GM23338 (cell line): ENCODE results near the gene LRTM2. TPM values are rescaled to one million over a fixed set of nuclear protein-coding genes. Genes with fewer than 3 reads are reported as not detected.

Source experiments
- ATAC-seq: fragments of 200-7000 bp; cut with Tn5 transposase; 3 replicates; pipeline ENCODE4 v1.9.1; 2020
- DNase-seq: peaks from one replicate; pipeline ENCODE4 v3.0.0-alpha.2; 2015; ENCODE audit warnings: low spot score
- H2AFZ ChIP-seq: fragments of 200-600 bp; sonication (generic); 2 replicates; pipeline ENCODE4 v1.8.0; 2016; ENCODE audit warnings: antibody characterized with exemption, mild to moderate bottlenecking, moderate library complexity
- H3F3A ChIP-seq: fragments of 200-600 bp; sonication (generic); replicated peaks from 2 replicates; pipeline ENCODE4 v1.8.0; 2017; ENCODE audit warnings: antibody characterized with exemption, mixed run types, low read depth
- H3K27ac ChIP-seq: fragments of 200-600 bp; sonication (generic); 2 replicates; pipeline ENCODE4 v1.6.1; 2016; ENCODE audit warnings: low read depth
- H3K27me3 ChIP-seq: fragments of 200-600 bp; sonication (generic); 2 replicates; pipeline ENCODE4 v1.8.0; 2016; ENCODE audit warnings: mild to moderate bottlenecking, mixed run types, moderate library complexity; ENCODE audit not compliant: insufficient read depth
- H3K36me3 ChIP-seq: fragments of 200-600 bp; sonication (generic); 2 replicates; pipeline ENCODE4 v1.8.0; 2016; ENCODE audit warnings: mild to moderate bottlenecking; ENCODE audit not compliant: insufficient read depth
- H3K4me1 ChIP-seq: fragments of 200-600 bp; sonication (generic); 2 replicates; pipeline ENCODE4 v1.8.0; 2016; ENCODE audit warnings: mild to moderate bottlenecking, moderate library complexity; ENCODE audit not compliant: insufficient read depth
- H3K4me2 ChIP-seq: fragments of 200-600 bp; sonication (generic); 2 replicates; pipeline ENCODE4 v1.7.1; 2017; ENCODE audit warnings: mixed run types
- H3K4me3 ChIP-seq: fragments of 200-600 bp; sonication (generic); 2 replicates; pipeline ENCODE4 v1.6.1; 2016; ENCODE audit warnings: mixed run types
- H3K79me2 ChIP-seq: fragments of 200-600 bp; sonication (generic); replicated peaks from 2 replicates; pipeline ENCODE4 v1.8.0; 2017; ENCODE audit warnings: mild to moderate bottlenecking; ENCODE audit not compliant: insufficient read depth
- H3K9me2 ChIP-seq: fragments of 200-600 bp; sonication (generic); 2 replicates; pipeline ENCODE4 v1.8.0; 2017; ENCODE audit not compliant: insufficient read depth
- H4K20me1 ChIP-seq: fragments of 200-600 bp; sonication (generic); replicated peaks from 2 replicates; pipeline ENCODE4 v1.8.0; 2017; ENCODE audit warnings: mild to moderate bottlenecking; ENCODE audit not compliant: insufficient read depth
- H3K27ac Mint-ChIP-seq: 2 replicates; pipeline ENCODE4 v1.8.0; 2020; ENCODE audit warnings: inconsistent platforms, mild to moderate bottlenecking, moderate library complexity, mixed read lengths
- H3K27me3 Mint-ChIP-seq: 3 replicates; pipeline ENCODE4 v1.8.0; 2022; ENCODE audit warnings: low read depth, mild to moderate bottlenecking, moderate library complexity, mixed read lengths, inconsistent platforms; ENCODE audit not compliant: insufficient read depth, poor library complexity
- H3K36me3 Mint-ChIP-seq: 3 replicates; pipeline ENCODE4 v1.8.0; 2021; ENCODE audit warnings: low read depth, mild to moderate bottlenecking, inconsistent platforms, moderate library complexity, mixed read lengths
- H3K4me1 Mint-ChIP-seq: 3 replicates; pipeline ENCODE4 v1.8.0; 2020; ENCODE audit warnings: mild to moderate bottlenecking, inconsistent platforms, mixed read lengths
- H3K4me3 Mint-ChIP-seq: 3 replicates; pipeline ENCODE4 v1.8.0; 2021; ENCODE audit warnings: moderate library complexity, mild to moderate bottlenecking, inconsistent platforms, mixed read lengths
- H3K9me3 Mint-ChIP-seq: 3 replicates; pipeline ENCODE4 v1.8.0; 2020; ENCODE audit warnings: moderate library complexity, mild to moderate bottlenecking, inconsistent platforms, mixed read lengths
- CREB1 ChIP-seq: fragments of 250-450 bp; sonication (Bioruptor Pico); IDR thresholded peaks from 2 replicates; pipeline ENCODE4 v1.5.0; 2020; ENCODE audit warnings: low read depth, mild to moderate bottlenecking, moderate library complexity
- CTCF ChIP-seq, 2 experiments: fragments of 200-600 bp in 1 of 2; sonication (generic) in 1 of 2; conservative IDR thresholded peaks; 2 replicates each; pipeline versions ENCODE4 v1.5.1 to v1.6.1; 2016 to 2017; ENCODE audit warnings: antibody characterized with exemption in 2 of 2, low read depth in 2 of 2, mild to moderate bottlenecking in 2 of 2, moderate library complexity in 1 of 2
- ETS1 ChIP-seq: IDR thresholded peaks from 2 replicates; pipeline ENCODE4 v1.6.1; 2016; ENCODE audit warnings: antibody characterized with exemption
- EZH2 ChIP-seq: fragments of 200-600 bp; sonication (generic); IDR thresholded peaks from one replicate; pipeline ENCODE4 v1.8.0; 2017; ENCODE audit warnings: antibody characterized with exemption, mild to moderate bottlenecking, low read depth; ENCODE audit not compliant: unreplicated experiment
- EZH2phosphoT487 ChIP-seq: fragments of 200-600 bp; sonication (generic); IDR thresholded peaks from one replicate; pipeline ENCODE4 v1.8.1; 2018; ENCODE audit warnings: antibody characterized with exemption; ENCODE audit not compliant: unreplicated experiment
- JUNB ChIP-seq: IDR thresholded peaks from one replicate; pipeline ENCODE4 v1.6.1; 2016; ENCODE audit warnings: antibody characterized with exemption; ENCODE audit not compliant: unreplicated experiment
- NANOG ChIP-seq: IDR thresholded peaks from 2 replicates; pipeline ENCODE4 v1.6.1; 2016; ENCODE audit warnings: antibody characterized with exemption, borderline replicate concordance
- POLR2AphosphoS5 ChIP-seq: IDR thresholded peaks from 2 replicates; pipeline ENCODE4 v1.6.1; 2016; ENCODE audit warnings: antibody characterized with exemption, low read depth
- REST ChIP-seq: IDR thresholded peaks from one replicate; pipeline ENCODE4 v1.6.1; 2018; ENCODE audit warnings: antibody characterized with exemption; ENCODE audit not compliant: unreplicated experiment
- STAT1 ChIP-seq: IDR thresholded peaks from one replicate; pipeline ENCODE4 v1.6.1; 2016; ENCODE audit warnings: antibody characterized with exemption; ENCODE audit not compliant: unreplicated experiment
- ZNF114 ChIP-seq: fragments of 250-450 bp; sonication (Bioruptor Pico); IDR thresholded peaks from 2 replicates; pipeline ENCODE4 v1.5.0; 2020; ENCODE audit warnings: mild to moderate bottlenecking, moderate library complexity
- ZNF331 ChIP-seq: fragments of 250-450 bp; sonication (Bioruptor Pico); IDR thresholded peaks from 2 replicates; pipeline ENCODE4 v1.5.0; 2020; ENCODE audit warnings: low read depth, mild to moderate bottlenecking, moderate library complexity
- polyA plus RNA-seq: library from polyadenylated mRNA; unstranded; fragments of >200 nt; fragmentation: Nextera tagmentation; extraction: Ambion mirVana; gene quantifications from 2 replicates; pipeline ENCODE4 v1.2.1, GENCODE V29; 2016
- total RNA-seq: library from RNA; depleted of rRNA; stranded (reverse); fragments of >200 nt; shearing (Covaris generic); gene quantifications from 2 replicates; pipeline ENCODE4 v1.2.3, GENCODE V29; 2014

LRTM2 gene
- total and polyA plus RNA-seq, 2 experiments from 2014 or later = 0.08 TPM; not detected in 1

- TF ChIP-seq ETS1 = no peak
- TF ChIP-seq ZNF114 (CRISPR knock-in tag) = no peak
- no peak for TF ChIP-seq POLR2AphosphoS5
Measured at GRCh38 chr12:1851151-1851701, 30.9 kb downstream of the LRTM2 start (continued).

- Histone ChIP-seq H3K4me2 (no peak overlapping the region), H2AFZ (no peak overlapping the region), H3K79me2 (no peaks in the 10 kb centered on the region), H3K4me1 (no peaks in the 10 kb centered on the region), H3F3A (no peaks in the 10 kb centered on the region), H3K27me3 (no peaks in the 10 kb centered on the region), H3K9me2 (no peaks in the 10 kb centered on the region), H3K27ac (no peak overlapping the region), H3K4me3 (no peak overlapping the region), H4K20me1 (no peaks in the 10 kb centered on the region), H3K36me3 (peaks cover 5% of the 10 kb centered on the region)
- DNase-seq (no peak), ATAC-seq (no peak)
- Mint-ChIP-seq H3K9me3 (peaks cover 16% of the 10 kb centered on the region; the same call in 2 of the 3 replicates), H3K27ac (no peak overlapping the region), H3K36me3 (no peaks in the 10 kb centered on the region; the same call in 2 of the 3 replicates), H3K27me3 (peaks cover 9% of the 10 kb centered on the region), H3K4me3 (no peak overlapping the region), H3K4me1 (peaks cover 8% of the 10 kb centered on the region)
- no peak for TF ChIP-seq NANOG
- TF ChIP-seq REST = no peak
- TF ChIP-seq ETS1 = no peak
- TF ChIP-seq EZH2phosphoT487 = no peak
- TF ChIP-seq ZNF331 (CRISPR knock-in tag) = no peak
- TF ChIP-seq POLR2AphosphoS5 = no peak
- TF ChIP-seq CREB1 (CRISPR knock-in tag) = no peak
- TF ChIP-seq STAT1 = no peak
- TF ChIP-seq ZNF114 (CRISPR knock-in tag) = no peak
- TF ChIP-seq EZH2 = no peak
- no peak for TF ChIP-seq CTCF (conservative IDR thresholded peaks at IDR 0.05; ENCODE audit: low read depth in 2 of 2)
- TF ChIP-seq JUNB = no peak
Measured at GRCh38 chr12:1852076-1852475, 31.7 kb downstream of the LRTM2 start.
